Raji (cell line): ENCODE results near the gene NPAS2.

Experiments
- POLR2A ChIP-seq: IDR thresholded peaks from 2 replicates; pipeline ENCODE4 v1.6.1; 2011; ENCODE audit warnings: low read depth, low read length, control low read depth; ENCODE audit not compliant: insufficient read depth

Gene NPAS2

GRCh38 chr2:100938031-100939026 is 118.4 kb downstream of the NPAS2 start:
- no peak for TF ChIP-seq POLR2A

- no peak for TF ChIP-seq POLR2A
Measured at GRCh38 chr2:100939445-100939844, 119.5 kb downstream of the NPAS2 start.

GRCh38 chr2:100940240-100940639 is 120.3 kb downstream of the NPAS2 start:
- TF ChIP-seq POLR2A: no peak

- no peak for TF ChIP-seq POLR2A
Measured at GRCh38 chr2:100940766-100941645, 121.1 kb downstream of the NPAS2 start.

- no peak for TF ChIP-seq POLR2A
Measured at GRCh38 chr2:100941646-100942240, 121.8 kb downstream of the NPAS2 start.

- no peak for TF ChIP-seq POLR2A
Measured at GRCh38 chr2:100944617-100945432, 124.9 kb downstream of the NPAS2 start.

- TF ChIP-seq POLR2A: no peak
Measured at GRCh38 chr2:100945433-100945740, 125.4 kb downstream of the NPAS2 start.

GRCh38 chr2:100945930-100946607 is 126.1 kb downstream of the NPAS2 start:
- no peak for TF ChIP-seq POLR2A

- no peak for TF ChIP-seq POLR2A
Measured at GRCh38 chr2:100948942-100949811, 129.2 kb downstream of the NPAS2 start.

- no peak for TF ChIP-seq POLR2A
Measured at GRCh38 chr2:100952512-100952911, 132.6 kb downstream of the NPAS2 start.

- no peak for TF ChIP-seq POLR2A
Measured at GRCh38 chr2:100953406-100954043, 133.6 kb downstream of the NPAS2 start.

GRCh38 chr2:100954044-100954420 is 134.1 kb downstream of the NPAS2 start:
- TF ChIP-seq POLR2A: no peak

GRCh38 chr2:100955226-100955625 is 135.3 kb downstream of the NPAS2 start:
- no peak for TF ChIP-seq POLR2A
